ENCODE results near the gene HNF4A. TPM values are rescaled to one million over a fixed set of nuclear protein-coding genes. Genes with fewer than 3 reads are reported as not detected.

Gene HNF4A
- total and polyA plus RNA-seq, 2 of the 13 experiments (the other 11 are each of a cell fraction or from before 2014, with no cell fraction given): 80.9 to 169 TPM

DNA sequence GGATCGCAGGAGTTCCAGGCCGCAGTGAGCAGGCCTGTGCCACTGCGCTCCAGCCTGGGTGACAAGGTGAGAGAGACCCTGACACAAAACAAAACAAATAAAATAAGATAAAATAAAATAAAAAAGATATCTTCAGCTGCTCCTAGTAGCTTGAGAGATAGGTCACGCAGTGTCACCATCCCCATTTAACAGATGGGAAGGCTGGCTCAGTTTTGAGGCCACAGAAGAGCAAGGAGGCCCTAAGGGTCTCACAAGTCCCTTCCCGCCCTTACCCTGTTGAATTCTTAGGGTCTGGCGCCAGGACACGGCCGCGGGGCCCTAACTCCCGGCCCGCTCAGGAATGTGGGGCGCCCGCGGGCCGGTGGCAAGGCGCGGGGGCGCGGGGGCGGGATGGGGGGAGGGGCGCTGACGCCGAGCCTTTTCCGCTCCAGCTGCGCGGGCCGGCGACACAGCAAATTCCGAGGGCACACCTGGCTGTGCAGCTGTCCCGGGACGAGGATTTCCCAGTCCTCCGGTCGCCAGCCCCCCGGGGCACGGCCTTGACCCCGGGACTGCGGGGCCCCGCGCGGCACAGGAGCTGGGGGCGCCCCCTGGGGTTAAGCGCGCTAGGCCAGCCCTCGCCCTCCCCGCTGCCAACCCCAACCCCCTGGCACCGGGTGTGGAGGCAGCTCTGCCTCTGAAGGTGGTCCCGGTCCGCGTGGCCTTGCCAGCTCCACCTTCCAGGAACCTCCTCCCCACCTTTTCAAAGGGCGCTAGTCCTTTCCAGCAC is 28.9 kb upstream of the HNF4A start (continued):
- no peak for TF ChIP-seq RORA (CRISPR knock-in tag; IDR thresholded peaks at IDR 0.05)
- no peak for TF ChIP-seq ZFP90 (CRISPR knock-in tag; IDR thresholded peaks at IDR 0.05; ENCODE audit: borderline replicate concordance)
- TF ChIP-seq HNRNPUL1 (IDR thresholded peaks at IDR 0.05; ENCODE audit: low read depth, low read length): no peak
- TF ChIP-seq IRX3 (CRISPR knock-in tag; IDR thresholded peaks at IDR 0.05; ENCODE audit: borderline replicate concordance, low read depth): no peak
- TF ChIP-seq WIZ (CRISPR knock-in tag; IDR thresholded peaks at IDR 0.05): no peak
- TF ChIP-seq, protein P1, sequence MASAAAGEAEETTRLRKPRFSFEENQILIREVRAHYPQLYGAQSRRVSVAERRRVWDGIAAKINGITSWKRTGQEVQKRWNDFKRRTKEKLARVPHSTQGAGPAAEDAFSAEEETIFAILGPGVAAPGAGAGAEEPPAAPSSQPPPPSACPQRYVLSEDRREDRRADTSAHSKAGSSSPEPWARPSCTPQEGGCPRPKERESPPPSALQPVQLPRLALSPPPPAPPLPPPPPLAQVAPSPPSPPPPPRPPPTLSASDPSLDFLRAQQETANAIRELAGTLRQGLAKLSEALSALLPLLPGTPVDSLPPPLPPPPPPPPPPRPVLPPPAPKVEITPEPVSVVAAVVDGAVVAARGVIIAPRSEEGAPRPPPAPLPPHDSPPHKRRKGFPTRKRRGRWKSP (CRISPR knock-in tag; IDR thresholded peaks at IDR 0.05): no peak
- TF ChIP-seq HNRNPLL (IDR thresholded peaks at IDR 0.05; ENCODE audit: low read depth, low read length, poor library complexity, severe bottlenecking): no peak
- TF ChIP-seq ZNF382 (CRISPR knock-in tag; IDR thresholded peaks at IDR 0.05; ENCODE audit: borderline replicate concordance): no peak
- TF ChIP-seq ESRRA (CRISPR knock-in tag; IDR thresholded peaks at IDR 0.05; ENCODE audit: low read depth): no peak
- no peak for TF ChIP-seq ZNF260 (CRISPR knock-in tag; IDR thresholded peaks at IDR 0.05; ENCODE audit: borderline replicate concordance, low read depth)
- 0 out of 2 replicates have a peak, but pooled peaks have one; percentile 38 for TF ChIP-seq KLF15 (CRISPR knock-in tag; IDR thresholded peaks at IDR 0.05; ENCODE audit: borderline replicate concordance)
- TF ChIP-seq RARA (CRISPR knock-in tag; IDR thresholded peaks at IDR 0.05): peak; percentile 49
- TF ChIP-seq, protein P2, sequence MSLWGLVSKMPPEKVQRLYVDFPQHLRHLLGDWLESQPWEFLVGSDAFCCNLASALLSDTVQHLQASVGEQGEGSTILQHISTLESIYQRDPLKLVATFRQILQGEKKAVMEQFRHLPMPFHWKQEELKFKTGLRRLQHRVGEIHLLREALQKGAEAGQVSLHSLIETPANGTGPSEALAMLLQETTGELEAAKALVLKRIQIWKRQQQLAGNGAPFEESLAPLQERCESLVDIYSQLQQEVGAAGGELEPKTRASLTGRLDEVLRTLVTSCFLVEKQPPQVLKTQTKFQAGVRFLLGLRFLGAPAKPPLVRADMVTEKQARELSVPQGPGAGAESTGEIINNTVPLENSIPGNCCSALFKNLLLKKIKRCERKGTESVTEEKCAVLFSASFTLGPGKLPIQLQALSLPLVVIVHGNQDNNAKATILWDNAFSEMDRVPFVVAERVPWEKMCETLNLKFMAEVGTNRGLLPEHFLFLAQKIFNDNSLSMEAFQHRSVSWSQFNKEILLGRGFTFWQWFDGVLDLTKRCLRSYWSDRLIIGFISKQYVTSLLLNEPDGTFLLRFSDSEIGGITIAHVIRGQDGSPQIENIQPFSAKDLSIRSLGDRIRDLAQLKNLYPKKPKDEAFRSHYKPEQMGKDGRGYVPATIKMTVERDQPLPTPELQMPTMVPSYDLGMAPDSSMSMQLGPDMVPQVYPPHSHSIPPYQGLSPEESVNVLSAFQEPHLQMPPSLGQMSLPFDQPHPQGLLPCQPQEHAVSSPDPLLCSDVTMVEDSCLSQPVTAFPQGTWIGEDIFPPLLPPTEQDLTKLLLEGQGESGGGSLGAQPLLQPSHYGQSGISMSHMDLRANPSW (CRISPR knock-in tag; IDR thresholded peaks at IDR 0.05; ENCODE audit: borderline replicate concordance): no peak
- no peak for TF ChIP-seq ZNF138 (CRISPR knock-in tag; IDR thresholded peaks at IDR 0.05; ENCODE audit: low read depth)
- no peak for TF ChIP-seq ZNF569 (CRISPR knock-in tag; IDR thresholded peaks at IDR 0.05; ENCODE audit: borderline replicate concordance)
- TF ChIP-seq, protein P3, sequence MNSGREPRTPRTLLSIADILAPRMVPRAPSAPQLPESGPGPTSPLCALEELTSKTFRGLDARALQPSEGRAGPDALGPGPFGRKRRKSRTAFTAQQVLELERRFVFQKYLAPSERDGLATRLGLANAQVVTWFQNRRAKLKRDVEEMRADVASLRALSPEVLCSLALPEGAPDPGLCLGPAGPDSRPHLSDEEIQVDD (CRISPR knock-in tag; IDR thresholded peaks at IDR 0.05; ENCODE audit: borderline replicate concordance): no peak
- TF ChIP-seq ZNF746 (CRISPR knock-in tag; IDR thresholded peaks at IDR 0.05): no peak
